Osteocyte (in vitro differentiated cells): Measurements from ENCODE around the gene HNRNPUL1. TPM values are rescaled to one million over a fixed set of nuclear protein-coding genes. Genes with fewer than 3 reads are reported as not detected.

ENCODE experiments used
- DNase-seq: peaks from one replicate; pipeline ENCODE4 v3.0.0; 2021; ENCODE audit warnings: mixed read lengths; ENCODE audit not compliant: unreplicated experiment; ENCODE audit errors: extremely low spot score
- H3K27ac Mint-ChIP-seq: one replicate; pipeline ENCODE4 v1.8.0; 2021; ENCODE audit warnings: mild to moderate bottlenecking, mixed read lengths; ENCODE audit not compliant: unreplicated experiment
- H3K27me3 Mint-ChIP-seq: one replicate; pipeline ENCODE4 v1.8.0; 2021; ENCODE audit warnings: mixed read lengths; ENCODE audit not compliant: unreplicated experiment
- H3K36me3 Mint-ChIP-seq: one replicate; pipeline ENCODE4 v1.8.0; 2021; ENCODE audit warnings: mixed read lengths; ENCODE audit not compliant: unreplicated experiment
- H3K4me1 Mint-ChIP-seq: one replicate; pipeline ENCODE4 v1.8.0; 2021; ENCODE audit warnings: mixed read lengths; ENCODE audit not compliant: unreplicated experiment
- H3K4me3 Mint-ChIP-seq: one replicate; pipeline ENCODE4 v1.8.0; 2021; ENCODE audit warnings: mild to moderate bottlenecking, moderate library complexity, mixed read lengths; ENCODE audit not compliant: unreplicated experiment
- H3K9me3 Mint-ChIP-seq: one replicate; pipeline ENCODE4 v1.8.0; 2021; ENCODE audit warnings: mixed read lengths; ENCODE audit not compliant: unreplicated experiment
- CTCF ChIP-seq: fragments of 200-600 bp; sonication (generic); IDR thresholded peaks from 2 replicates; pipeline ENCODE4 v1.5.0; 2021; ENCODE audit warnings: antibody characterized with exemption, mild to moderate bottlenecking, moderate library complexity
- total RNA-seq: library from RNA; stranded (reverse); gene quantifications from 2 replicates; pipeline ENCODE4 v1.2.1, GENCODE V29; 2021

The HNRNPUL1 gene
- total RNA-seq, 1 donor from 2014 or later = 226 TPM

- Mint-ChIP-seq H3K36me3 (peaks cover 37% of the 10 kb centered on the region), H3K4me1 (peaks cover 27% of the 10 kb centered on the region), H3K4me3 (no peak overlapping the region), H3K9me3 (no peaks in the 10 kb centered on the region), H3K27ac (no peak overlapping the region), H3K27me3 (no peaks in the 10 kb centered on the region)
- no peak for TF ChIP-seq CTCF
- no peak for DNase-seq
Observed at GRCh38 chr19:41305927-41306793, 42.0 kb downstream of the HNRNPUL1 start.

GRCh38 chr19:41307090-41307875, 43.1 kb downstream of the HNRNPUL1 start:
- Mint-ChIP-seq H3K27me3 (no peaks in the 10 kb centered on the region), H3K9me3 (no peaks in the 10 kb centered on the region), H3K27ac (peak overlapping the region; percentile 100), H3K4me1 (peaks cover 39% of the 10 kb centered on the region), H3K4me3 (no peak overlapping the region), H3K36me3 (peaks cover 29% of the 10 kb centered on the region)
- no peak for TF ChIP-seq CTCF
- DNase-seq = no peak

- H3K36me3 Mint-ChIP-seq = peaks cover 26% of the 10 kb centered on the region
- DNase-seq = no peak
Observed at GRCh38 chr19:41307954-41308449, 43.8 kb downstream of the HNRNPUL1 start.

GRCh38 chr19:41308450-41309179, 44.4 kb downstream of the HNRNPUL1 start:
- H3K27ac Mint-ChIP-seq = peak overlapping the region; percentile 100
- H3K36me3 Mint-ChIP-seq = peaks cover 30% of the 10 kb centered on the region
- H3K4me1 Mint-ChIP-seq = peaks cover 51% of the 10 kb centered on the region

More at GRCh38 chr19:41307954-41308449, 43.8 kb downstream of the HNRNPUL1 start:
- TF ChIP-seq CTCF = no peak
- Mint-ChIP-seq H3K27me3 (no peaks in the 10 kb centered on the region), H3K4me1 (peaks cover 46% of the 10 kb centered on the region), H3K27ac (peak overlapping the region; percentile 100), H3K9me3 (no peaks in the 10 kb centered on the region), H3K4me3 (no peak overlapping the region)

More at GRCh38 chr19:41308450-41309179, 44.4 kb downstream of the HNRNPUL1 start:
- Mint-ChIP-seq H3K4me3 (peak overlapping the region; percentile 96), H3K9me3 (no peaks in the 10 kb centered on the region), H3K27me3 (no peaks in the 10 kb centered on the region)
- DNase-seq = peak; percentile 97
- TF ChIP-seq CTCF = peak; percentile 97
